K562 (cell line): Measurements from ENCODE around the gene VIPR2. TPM values are rescaled to one million over a fixed set of nuclear protein-coding genes. Genes with fewer than 3 reads are reported as not detected.

Source experiments
- ATF4 ChIP-seq: fragments of 450-650 bp; formaldehyde crosslinking; IDR thresholded peaks from 2 replicates; pipeline ENCODE4 v1.4.0; 2022; ENCODE audit warnings: mild to moderate bottlenecking, moderate library complexity
- CHAMP1 ChIP-seq: fragments of 450-650 bp; IDR thresholded peaks from 2 replicates; pipeline ENCODE4 v1.6.1; 2016; ENCODE audit warnings: mild to moderate bottlenecking
- ESRRA ChIP-seq: fragments of 450-650 bp; IDR thresholded peaks from 2 replicates; pipeline ENCODE4 v1.6.1; 2014; ENCODE audit warnings: low read depth, mild to moderate bottlenecking, moderate library complexity, borderline replicate concordance
- FOXA3 ChIP-seq, 2 experiments: fragments of 450-650 bp in 1 of 2; sonication (generic) in 1 of 2; formaldehyde crosslinking; IDR thresholded peaks in 1 of 2; conservative IDR thresholded peaks in 1 of 2; 2 replicates each; pipeline versions ENCODE4 v1.4.0 to v1.8.0; 2020 to 2022; ENCODE audit warnings: mild to moderate bottlenecking in 2 of 2, missing genetic modification reagents in 1 of 2
- HNRNPUL1 ChIP-seq: fragments of 200-400 bp; formaldehyde crosslinking; IDR thresholded peaks from 2 replicates; pipeline ENCODE4 v1.6.1; 2017; ENCODE audit warnings: low read length
- MBD1 ChIP-seq: fragments of 250-450 bp; sonication (Bioruptor Pico); IDR thresholded peaks from 2 replicates; pipeline ENCODE4 v1.8.0; 2022; ENCODE audit warnings: inconsistent platforms
- MCM3 ChIP-seq: fragments of 450-650 bp; IDR thresholded peaks from 2 replicates; pipeline ENCODE4 v1.6.1; 2016
- MEIS2 ChIP-seq: fragments of 450-650 bp; IDR thresholded peaks from 2 replicates; pipeline ENCODE4 v1.6.1; 2014; ENCODE audit warnings: mild to moderate bottlenecking; ENCODE audit not compliant: partially characterized antibody
- POLR2AphosphoS5 ChIP-seq: IDR thresholded peaks from 2 replicates; pipeline ENCODE4 v1.6.1; 2011; ENCODE audit warnings: mild to moderate bottlenecking, low read depth, low read length, moderate library complexity; ENCODE audit not compliant: control insufficient read depth, insufficient read depth
- RBM34 ChIP-seq: fragments of 200-400 bp; formaldehyde crosslinking; IDR thresholded peaks from 2 replicates; pipeline ENCODE4 v1.6.1; 2018; ENCODE audit warnings: low read length, borderline replicate concordance; ENCODE audit not compliant: insufficient read depth
- THAP12 ChIP-seq: fragments of 250-450 bp; sonication (Bioruptor Pico); IDR thresholded peaks from 2 replicates; pipeline ENCODE4 v1.9.0; 2021; ENCODE audit warnings: mild to moderate bottlenecking, inconsistent platforms
- ZNF212 ChIP-seq: fragments of 450-650 bp; formaldehyde crosslinking; IDR thresholded peaks from 2 replicates; pipeline ENCODE4 v1.4.0; 2020; ENCODE audit warnings: mild to moderate bottlenecking
- ZNF395 ChIP-seq: fragments of 200-800 bp; sonication (Bioruptor generic); IDR thresholded peaks from 2 replicates; pipeline ENCODE4 v1.6.1; 2017; ENCODE audit warnings: missing genetic modification characterization, missing compliant biosample characterization
- ZNF589 ChIP-seq: fragments of 200-800 bp; sonication (Bioruptor generic); IDR thresholded peaks from 2 replicates; pipeline ENCODE4 v1.6.1; 2016; ENCODE audit warnings: low read depth, missing genetic modification characterization, missing compliant biosample characterization
- ZNF644 ChIP-seq: fragments of 200-800 bp; sonication (Bioruptor generic); IDR thresholded peaks from 2 replicates; pipeline ENCODE4 v1.6.1; 2016; ENCODE audit warnings: low read depth, missing genetic modification characterization, missing compliant biosample characterization
- ZNF830 ChIP-seq: fragments of 250-450 bp; sonication (Bioruptor Pico); IDR thresholded peaks from 2 replicates; pipeline ENCODE4 v1.5.0; 2021; ENCODE audit warnings: mild to moderate bottlenecking
- ZSCAN32 ChIP-seq: fragments of 450-650 bp; formaldehyde crosslinking; IDR thresholded peaks from 2 replicates; pipeline ENCODE4 v1.4.0; 2020; ENCODE audit warnings: mild to moderate bottlenecking, moderate library complexity
- polyA plus RNA-seq, 8 experiments: library from polyadenylated mRNA; depleted of rRNA in 4 of 8; stranded (reverse) in 5 of 8; unstranded in 3 of 8; fragments of >200 nt; fragmentation: Nextera tagmentation in 2 of 8; fragmentation: Illumina TruSeq in 1 of 8; extraction: Ambion mirVana in 2 of 8; extraction: Trizol in 1 of 8; gene quantifications; 2 replicates each; pipeline versions ENCODE4 v1.2.1 to v1.2.3, GENCODE V29; 2011 to 2014; ENCODE audit warnings: inconsistent platforms in 1 of 8, missing spikeins in 1 of 8
- total RNA-seq, 7 experiments: library from RNA; depleted of rRNA in 6 of 7; stranded (reverse); fragments of >200 nt in 6 of 7; fragmentation: Illumina TruSeq in 2 of 7; extraction: Trizol in 2 of 7; gene quantifications; 2 replicates each; pipeline versions ENCODE4 v1.2.1 to v1.2.3, GENCODE V29; 2011 to 2021; ENCODE audit warnings: low replicate concordance in 1 of 7

Gene VIPR2
- total and polyA plus RNA-seq, 9 of the 15 experiments (the other 6 are each of a cell fraction or from before 2014, with no cell fraction given), result 0.04 TPM; not detected in 8

- TF ChIP-seq MBD1 (no peak), POLR2AphosphoS5 (no peak), HNRNPUL1 (no peak), ZNF644 (tag) (no peak), CHAMP1 (no peak), ZSCAN32 (CRISPR knock-in tag) (no peak), MEIS2 (peak; percentile 2), RBM34 (no peak; the same call in 1 of the 2 replicates), ATF4 (CRISPR knock-in tag) (no peak), ZNF395 (no peak), THAP12 (CRISPR knock-in tag) (no peak), FOXA3 (CRISPR knock-in tag; conservative IDR thresholded peaks at IDR 0.05 in 1 of 2, IDR thresholded peaks at IDR 0.05 in 1 of 2) (peak in 1 of 2 experiments; percentile 58; a peak in 1 of 4 replicates), ESRRA (peak; percentile 89), ZNF830 (CRISPR knock-in tag) (no peak), MCM3 (no peak), ZNF212 (CRISPR knock-in tag) (no peak), ZNF589 (CRISPR knock-in tag) (no peak)
Observed at GRCh38 chr7:159030490-159031134, 114.1 kb downstream of the VIPR2 start (continued).
